ENCODE measurements around the gene ARHGAP19. TPM values are rescaled to one million over a fixed set of nuclear protein-coding genes. Genes with fewer than 3 reads are reported as not detected.
"Not testable (repeated sequence)": the region's sequence is repeated elsewhere in the genome, so short reads cannot be mapped to it uniquely, and the experiment has no call there.

Gene ARHGAP19
- polyA plus RNA-seq, 1 of the 3 experiments (the other 2 are of a cell fraction): 3.8 TPM

DNA sequence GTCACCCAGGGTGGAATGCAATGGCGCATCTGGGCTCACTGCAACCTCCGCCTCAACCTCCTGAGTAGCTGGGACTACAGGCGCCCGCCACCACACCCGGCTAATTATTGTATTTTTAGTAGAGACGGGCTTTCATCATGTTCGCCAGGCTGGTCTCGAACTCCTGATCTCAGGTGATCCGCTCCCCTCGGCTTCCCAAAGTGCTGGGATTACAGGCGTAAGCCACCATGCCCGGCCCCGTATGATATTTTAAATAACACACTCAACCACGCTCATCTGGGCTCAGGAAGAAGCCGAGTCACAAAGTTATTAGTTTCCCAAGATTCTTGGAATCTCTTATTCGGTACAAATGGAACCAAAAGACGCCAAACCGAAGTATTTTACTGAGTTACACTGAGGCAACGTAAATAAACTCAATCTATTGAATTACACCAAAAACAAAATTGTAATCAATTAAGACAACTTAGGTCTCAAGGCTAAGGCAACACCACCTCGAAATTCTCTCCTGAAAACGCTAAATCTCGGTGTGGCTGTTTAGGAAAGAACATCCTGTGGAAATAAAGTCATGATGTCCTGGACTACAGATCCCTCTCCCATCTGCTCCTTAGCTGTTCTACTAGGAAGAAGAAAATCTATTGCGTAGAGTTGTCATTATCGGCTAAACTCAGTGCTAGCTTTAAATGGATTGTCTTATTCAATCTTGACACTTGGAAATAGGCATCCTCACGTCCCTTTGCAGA is 910 bp downstream of the ARHGAP19 start:
- peaks cover 15% of the 10 kb centered on the region for H3F3A ChIP-seq (replicated peaks; ENCODE audit: insufficient read depth)
- WGBS (ENCODE audit: low lambda C conversion rate): 45% methylated on average over 25 of the region's 25 CpGs
- no peaks in the 10 kb centered on the region for H3K9me3 ChIP-seq
- H3K4me1 ChIP-seq (ENCODE audit: control insufficient read depth in 1 of 2, insufficient read depth in 2 of 2, low read depth in 1 of 2, low read length in 1 of 2): no peaks in the 10 kb centered on the region
- no peaks in the 10 kb centered on the region for H3K27me3 ChIP-seq (ENCODE audit: insufficient read depth)
- H3K9ac ChIP-seq: peak overlapping the region; percentile 94
- peaks cover 0 to 5% of the 10 kb centered on the region in 2 experiments for H3K36me3 ChIP-seq (replicated peaks in 1 of 2; ENCODE audit: control insufficient read depth in 1 of 2, insufficient read depth in 2 of 2, low read length in 1 of 2)
- no peaks in the 10 kb centered on the region for H3K9me2 ChIP-seq
- peak overlapping the region; percentile 93 to 97 for H3K27ac ChIP-seq (ENCODE audit: low read depth in 2 of 2, low read length in 1 of 2)
- no peak for TF ChIP-seq USF2 (IDR thresholded peaks at IDR 0.05; ENCODE audit: borderline replicate concordance, low read depth, low read length)
- DNase-seq: peak; percentile 24
- H3K4me2 ChIP-seq: peak overlapping the region; percentile 75
- peak overlapping the region; percentile 94 for H2AFZ ChIP-seq (ENCODE audit: low read depth)
- peak overlapping the region; percentile 63 to 86 for H3K4me3 ChIP-seq (ENCODE audit: low read depth in 2 of 2, low read length in 1 of 2)
- no peaks in the 10 kb centered on the region for H4K20me1 ChIP-seq (ENCODE audit: insufficient read depth)
- H3K79me2 ChIP-seq (ENCODE audit: insufficient read depth): peaks cover 44% of the 10 kb centered on the region
- POLR2A ChIA-PET: interaction anchor here (1.1 to 1.2 kb wide), 5 partner anchors 9 to 109 kb away, joined by 3 to 6 read pairs (median 5); partner anchors contain the start of genes FRAT1 and RRP12
- CTCF ChIA-PET: interaction anchor here (0.7 to 3.4 kb wide), 9 partner anchors 9 to 219 kb away, joined by 3 to 27 read pairs (median 4); partner anchors contain the start of gene FRAT1

GRCh38 chr10:97290576-97291356 is 1.7 kb downstream of the ARHGAP19 start:
- CTCF ChIA-PET: interaction anchor here (0.6 to 3.4 kb wide), 4 partner anchors 12 to 29 kb away, joined by 3 to 27 read pairs (median 7); partner anchors contain the start of gene FRAT1
- not testable (repeated sequence) for H3K9ac ChIP-seq; DNase-seq; H3K4me1 ChIP-seq (ENCODE audit: control insufficient read depth in 1 of 2, insufficient read depth in 2 of 2, low read depth in 1 of 2, low read length in 1 of 2); H4K20me1 ChIP-seq (ENCODE audit: insufficient read depth); H3K27me3 ChIP-seq (ENCODE audit: insufficient read depth); H3K9me3 ChIP-seq; H3K36me3 ChIP-seq (replicated peaks in 1 of 2; ENCODE audit: control insufficient read depth in 1 of 2, insufficient read depth in 2 of 2, low read length in 1 of 2); H3K9me2 ChIP-seq
- 0 out of 2 replicates have a peak overlapping the region, but pooled peaks have one; percentile 94 for H2AFZ ChIP-seq (ENCODE audit: low read depth)
- WGBS (ENCODE audit: low lambda C conversion rate): 96% methylated on average over 15 of the region's 17 CpGs
- H3K79me2 ChIP-seq (ENCODE audit: insufficient read depth): peaks cover 51% of the 10 kb centered on the region
- POLR2A ChIA-PET: interaction anchor here (1.1 kb wide), 1 partner anchor 110 kb away, joined by 6 read pairs; the partner anchor contains the start of gene RRP12
- H3K4me2 ChIP-seq: peak overlapping the region; percentile 75
- peaks cover 15% of the 10 kb centered on the region for H3F3A ChIP-seq (replicated peaks; ENCODE audit: insufficient read depth)
- H3K4me3 ChIP-seq (ENCODE audit: low read depth in 2 of 2, low read length in 1 of 2): peak overlapping the region in 1 of 2 experiments; percentile 86; a peak in 3 of 4 replicates
- peak overlapping the region in 1 of 2 experiments; percentile 97; a peak in 2 of 4 replicates for H3K27ac ChIP-seq (ENCODE audit: low read depth in 2 of 2, low read length in 1 of 2)

DNA sequence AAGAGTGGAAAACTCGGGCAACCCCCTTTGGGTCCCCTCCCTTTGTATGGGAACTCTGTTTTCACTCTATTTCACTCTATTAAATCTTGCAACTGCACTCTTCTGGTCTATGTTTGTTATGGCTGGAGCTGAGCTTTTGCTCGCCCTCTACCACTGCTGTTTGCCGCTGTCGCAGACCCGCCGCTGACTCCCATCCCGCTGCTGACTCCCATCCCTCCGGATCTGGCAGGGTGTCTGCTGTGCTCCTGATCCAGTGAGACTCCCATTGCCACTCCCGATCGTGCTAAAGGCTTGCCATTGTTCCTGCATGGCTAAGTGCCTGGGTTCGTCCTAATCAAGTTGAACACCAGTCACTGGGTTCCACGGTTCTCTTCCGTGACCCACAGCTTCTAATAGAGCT is 2.4 kb downstream of the ARHGAP19 start:
- H3K9ac ChIP-seq; H2AFZ ChIP-seq (ENCODE audit: low read depth); POLR2A ChIA-PET; H3K9me3 ChIP-seq; H4K20me1 ChIP-seq (ENCODE audit: insufficient read depth); H3K4me3 ChIP-seq (ENCODE audit: low read depth in 2 of 2, low read length in 1 of 2); H3K4me1 ChIP-seq (ENCODE audit: control insufficient read depth in 1 of 2, insufficient read depth in 2 of 2, low read depth in 1 of 2, low read length in 1 of 2); H3K9me2 ChIP-seq; H3K36me3 ChIP-seq (replicated peaks in 1 of 2; ENCODE audit: control insufficient read depth in 1 of 2, insufficient read depth in 2 of 2, low read length in 1 of 2); DNase-seq; H3K27me3 ChIP-seq (ENCODE audit: insufficient read depth); H3K27ac ChIP-seq (ENCODE audit: low read depth in 2 of 2, low read length in 1 of 2); H3K4me2 ChIP-seq: not testable (repeated sequence)
- 97% methylated on average over 13 of the region's 13 CpGs for WGBS (ENCODE audit: low lambda C conversion rate)
- CTCF ChIA-PET: interaction anchor here (3.4 kb wide), 1 partner anchor 11 kb away, joined by 27 read pairs; no protein-coding TSS in a partner anchor
- Histone ChIP-seq H3K79me2 (ENCODE audit: insufficient read depth) (peaks cover 51% of the 10 kb centered on the region), H3F3A (replicated peaks; ENCODE audit: insufficient read depth) (peaks cover 15% of the 10 kb centered on the region)
